ENCODE data around the gene HJV.

DNA sequence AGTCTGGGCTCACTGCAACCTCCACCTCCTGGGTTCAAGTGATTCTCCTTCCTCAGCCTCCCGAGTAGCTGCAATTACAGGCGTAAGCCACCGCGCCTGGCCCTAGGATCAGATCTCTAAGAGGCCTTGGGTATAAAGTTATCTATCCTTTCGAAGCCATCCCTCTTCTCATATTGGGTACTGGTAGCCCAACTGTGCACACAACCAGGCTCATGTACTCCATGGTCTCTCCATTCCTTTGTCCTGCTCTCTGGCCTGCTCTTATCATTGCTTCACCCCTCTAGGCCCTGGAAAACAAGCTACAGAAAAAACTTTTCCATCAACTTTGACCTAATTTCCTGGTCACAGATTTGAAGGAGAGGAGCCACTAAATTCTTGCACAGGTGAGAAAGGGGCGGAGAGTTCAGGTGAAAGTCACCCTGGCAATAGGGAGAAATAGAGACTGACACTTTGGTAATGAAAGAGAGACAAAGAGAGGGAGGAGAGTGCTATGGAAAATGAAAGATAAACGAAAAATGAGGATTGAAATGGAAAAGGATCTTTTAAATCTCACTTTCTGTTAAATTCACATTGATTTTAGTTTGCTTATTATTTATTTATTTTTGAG, 31.2 kb downstream of the HJV start:
- TF ChIP-seq, protein P1, sequence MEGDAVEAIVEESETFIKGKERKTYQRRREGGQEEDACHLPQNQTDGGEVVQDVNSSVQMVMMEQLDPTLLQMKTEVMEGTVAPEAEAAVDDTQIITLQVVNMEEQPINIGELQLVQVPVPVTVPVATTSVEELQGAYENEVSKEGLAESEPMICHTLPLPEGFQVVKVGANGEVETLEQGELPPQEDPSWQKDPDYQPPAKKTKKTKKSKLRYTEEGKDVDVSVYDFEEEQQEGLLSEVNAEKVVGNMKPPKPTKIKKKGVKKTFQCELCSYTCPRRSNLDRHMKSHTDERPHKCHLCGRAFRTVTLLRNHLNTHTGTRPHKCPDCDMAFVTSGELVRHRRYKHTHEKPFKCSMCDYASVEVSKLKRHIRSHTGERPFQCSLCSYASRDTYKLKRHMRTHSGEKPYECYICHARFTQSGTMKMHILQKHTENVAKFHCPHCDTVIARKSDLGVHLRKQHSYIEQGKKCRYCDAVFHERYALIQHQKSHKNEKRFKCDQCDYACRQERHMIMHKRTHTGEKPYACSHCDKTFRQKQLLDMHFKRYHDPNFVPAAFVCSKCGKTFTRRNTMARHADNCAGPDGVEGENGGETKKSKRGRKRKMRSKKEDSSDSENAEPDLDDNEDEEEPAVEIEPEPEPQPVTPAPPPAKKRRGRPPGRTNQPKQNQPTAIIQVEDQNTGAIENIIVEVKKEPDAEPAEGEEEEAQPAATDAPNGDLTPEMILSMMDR (IDR thresholded peaks at IDR 0.05; ENCODE audit: poor library complexity): no peak
- TF ChIP-seq EZH2 (IDR thresholded peaks at IDR 0.05; ENCODE audit: borderline replicate concordance) (no peak), EZH2phosphoT487 (IDR thresholded peaks at IDR 0.05; ENCODE audit: low read depth, severe bottlenecking, unreplicated experiment) (no peak)

Measured in hepatocyte (in vitro differentiated cells).